Measurements from ENCODE around the gene DPH2. TPM values are rescaled to one million over a fixed set of nuclear protein-coding genes. Genes with fewer than 3 reads are reported as not detected.

Gene DPH2
- total and polyA plus RNA-seq, 9 donors = 14.0 to 21.9 (median 18.1) TPM

DNA sequence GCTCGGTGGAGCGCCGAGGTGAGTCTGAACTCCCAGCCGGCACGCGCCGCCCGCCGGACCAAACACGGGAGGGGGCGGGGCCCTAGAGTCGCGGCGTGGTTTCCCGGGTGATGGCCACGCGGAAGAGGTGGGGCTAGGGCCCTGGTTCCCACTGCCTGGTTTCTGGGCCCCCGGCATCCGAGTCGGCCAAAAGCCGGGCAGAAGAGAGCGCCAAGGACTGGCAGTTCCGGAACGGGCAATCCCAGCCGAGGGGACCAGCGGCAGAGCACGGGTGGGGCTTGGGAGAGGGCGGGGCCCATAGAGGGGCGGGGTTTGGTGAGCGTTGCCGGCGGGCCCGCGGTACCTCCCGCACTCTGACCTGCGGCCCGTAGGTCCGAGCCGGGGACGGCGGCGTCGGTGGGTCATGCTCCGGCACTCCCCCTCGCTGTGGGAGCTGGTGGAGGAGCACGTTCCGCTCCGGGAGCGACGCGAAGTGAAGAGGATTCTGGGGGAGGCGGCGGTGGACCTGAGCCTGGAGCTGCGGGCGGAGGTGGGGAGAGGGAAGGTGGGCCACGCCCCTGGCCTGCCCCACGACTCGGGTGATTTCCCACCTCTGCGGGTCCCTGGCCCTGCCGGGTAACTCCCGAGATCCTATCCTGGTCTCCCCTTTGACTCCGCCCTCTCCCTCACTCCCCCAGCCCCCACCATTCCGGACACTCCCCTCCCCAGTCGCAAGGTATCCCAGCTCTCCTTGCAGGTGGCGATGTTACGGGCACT, 21.8 kb downstream of the DPH2 start, which contains the start of gene CCDC24:
Gene CCDC24 (plus strand): TSS at position 124 of the 756 bp plus-strand sequence. CDS start 280 bp downstream, at position 404.
- Histone ChIP-seq H3K36me3 (ENCODE audit: control insufficient read depth, insufficient read depth, low read length) (peaks cover 4% of the 10 kb centered on the region), H3K4me3 (ENCODE audit: low read length) (peak within 1 kb of the TSS; percentile 70), H3K9me3 (replicated peaks; ENCODE audit: control insufficient read depth, low read depth, low read length) (no peaks in the 10 kb centered on the region), H3K27me3 (ENCODE audit: control insufficient read depth, insufficient read depth, low read length) (no peaks in the 10 kb centered on the region), H3K4me1 (ENCODE audit: control insufficient read depth, insufficient read depth, low read length) (peaks cover 21% of the 10 kb centered on the region), H3K27ac (ENCODE audit: low read length) (no peak within 1 kb of the TSS)
- 1% methylated on average over 53 of the region's 66 CpGs for WGBS (ENCODE audit: insufficient coverage)
- DNase-seq = peak; percentile 85

DNA sequence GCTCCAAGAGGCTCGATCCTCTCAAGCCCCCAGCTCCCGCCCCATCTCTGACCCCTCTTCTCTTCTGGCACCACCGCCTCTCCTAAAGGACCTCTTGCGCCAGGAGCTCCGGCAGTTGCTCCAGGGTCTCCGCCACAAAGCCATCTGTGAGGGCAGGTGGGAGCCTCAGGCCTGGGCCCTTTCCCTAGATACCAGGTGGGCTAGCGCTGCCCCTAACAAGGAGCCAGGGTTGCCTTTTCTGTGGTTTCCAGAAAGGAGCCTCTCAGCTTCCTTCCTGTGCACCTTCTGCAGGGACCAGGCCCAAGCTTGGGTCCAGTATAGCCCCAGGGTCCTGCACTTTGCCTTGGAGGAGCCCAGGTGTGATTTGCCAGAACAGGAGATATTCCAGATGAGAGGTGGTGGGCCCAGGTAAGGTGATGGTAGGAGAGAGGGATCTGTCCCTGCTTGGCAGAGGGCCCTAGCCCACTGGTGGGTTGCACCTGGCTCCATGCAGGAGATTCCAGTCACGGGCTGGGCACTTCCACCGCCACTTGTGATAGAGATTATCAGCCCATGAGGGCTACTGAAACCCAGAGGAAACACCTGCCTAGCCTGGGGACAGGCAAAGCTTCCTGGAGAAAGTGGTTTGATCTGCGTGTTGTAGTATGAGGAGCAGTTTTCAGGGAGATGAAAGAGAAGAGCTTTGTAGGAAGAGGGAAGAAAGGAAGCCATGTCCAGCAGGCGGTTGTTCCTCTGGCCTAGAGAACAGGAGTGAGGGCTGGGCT, 22.6 kb downstream of the DPH2 start:
- no peak overlapping the region for H3K27ac ChIP-seq (ENCODE audit: low read length)

DNA sequence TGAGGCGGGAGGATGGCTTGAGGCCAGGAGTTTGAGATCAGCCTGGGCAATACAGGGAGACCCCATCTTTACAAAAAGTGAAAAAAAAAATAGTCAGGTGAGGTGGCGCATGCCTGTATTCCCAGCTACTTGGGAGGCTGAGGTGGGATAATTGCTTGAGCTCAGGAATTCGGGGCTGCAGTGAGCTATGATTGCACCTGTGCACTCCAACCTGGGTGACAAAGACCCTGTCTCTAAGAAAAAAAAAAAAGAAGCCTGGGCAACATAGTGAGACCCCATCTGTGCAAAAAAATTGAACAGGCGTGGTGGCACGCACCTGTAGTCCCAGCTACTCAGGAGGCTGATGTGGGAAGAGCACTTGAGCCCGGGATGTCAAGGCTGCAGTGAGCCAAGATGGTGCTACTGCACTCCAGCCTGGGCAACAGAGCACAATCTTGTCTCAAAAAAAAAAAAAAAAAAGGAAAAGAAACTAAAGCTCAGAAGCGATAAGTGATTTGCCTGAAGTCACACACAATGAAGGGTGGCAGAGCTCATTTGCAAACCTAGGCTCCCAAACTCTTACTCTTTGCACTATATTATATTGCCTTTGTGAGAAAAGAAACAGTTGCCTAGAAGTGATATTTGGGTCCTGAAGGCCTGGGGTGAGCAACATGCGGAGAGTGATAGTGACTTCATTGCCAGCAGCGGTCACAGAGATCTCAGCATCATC, 23.6 kb downstream of the DPH2 start:
- Histone ChIP-seq H3K4me3 (ENCODE audit: low read length) (no peak overlapping the region), H3K4me1 (ENCODE audit: control insufficient read depth, insufficient read depth, low read length) (peaks cover 36% of the 10 kb centered on the region), H3K27ac (ENCODE audit: low read length) (no peak overlapping the region), H3K27me3 (ENCODE audit: control insufficient read depth, insufficient read depth, low read length) (no peaks in the 10 kb centered on the region), H3K9me3 (replicated peaks; ENCODE audit: control insufficient read depth, low read depth, low read length) (no peaks in the 10 kb centered on the region), H3K36me3 (ENCODE audit: control insufficient read depth, insufficient read depth, low read length) (no peaks in the 10 kb centered on the region)
- DNase-seq = no peak
- 88% methylated on average over 8 of the region's 9 CpGs for WGBS (ENCODE audit: insufficient coverage)

More for the DNA sequence above, 22.6 kb downstream of the DPH2 start:
- peaks cover under 1% of the 10 kb centered on the region for H3K36me3 ChIP-seq (ENCODE audit: control insufficient read depth, insufficient read depth, low read length)
- 38% methylated on average over 11 of the region's 11 CpGs for WGBS (ENCODE audit: insufficient coverage)
- no peaks in the 10 kb centered on the region for H3K27me3 ChIP-seq (ENCODE audit: control insufficient read depth, insufficient read depth, low read length)
- H3K4me1 ChIP-seq (ENCODE audit: control insufficient read depth, insufficient read depth, low read length) = peaks cover 28% of the 10 kb centered on the region
- no peaks in the 10 kb centered on the region for H3K9me3 ChIP-seq (replicated peaks; ENCODE audit: control insufficient read depth, low read depth, low read length)
- peak overlapping the region; percentile 70 for H3K4me3 ChIP-seq (ENCODE audit: low read length)
- DNase-seq = no peak

DNA sequence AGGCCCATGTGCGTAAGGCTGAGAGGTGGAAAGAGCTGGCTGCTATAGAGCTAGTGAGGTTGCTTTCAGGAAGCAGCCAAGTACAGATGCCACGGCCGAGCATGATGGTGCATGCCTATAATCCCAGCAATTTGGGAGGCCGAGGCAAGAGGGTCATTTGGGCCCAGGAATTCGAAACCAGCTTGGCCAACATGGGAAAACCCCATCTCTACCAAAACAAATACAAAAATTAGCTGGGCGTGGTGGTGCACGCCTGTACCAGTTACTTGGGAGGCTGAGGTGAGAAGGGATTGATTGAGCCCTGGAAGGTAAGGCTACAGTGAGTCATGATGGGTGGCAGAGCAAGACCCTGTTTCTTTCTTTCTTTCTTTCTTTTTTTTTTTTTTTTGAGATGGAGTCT, 24.3 kb downstream of the DPH2 start:
- no peak overlapping the region for H3K27ac ChIP-seq (ENCODE audit: low read length)
- H3K27me3 ChIP-seq (ENCODE audit: control insufficient read depth, insufficient read depth, low read length) = no peaks in the 10 kb centered on the region
- H3K4me1 ChIP-seq (ENCODE audit: control insufficient read depth, insufficient read depth, low read length) = peaks cover 36% of the 10 kb centered on the region
- 87% methylated on average over 3 of the region's 7 CpGs for WGBS (ENCODE audit: insufficient coverage)
- H3K9me3 ChIP-seq (replicated peaks; ENCODE audit: control insufficient read depth, low read depth, low read length) = no peaks in the 10 kb centered on the region
- no peaks in the 10 kb centered on the region for H3K36me3 ChIP-seq (ENCODE audit: control insufficient read depth, insufficient read depth, low read length)
- DNase-seq = no peak
- no peak overlapping the region for H3K4me3 ChIP-seq (ENCODE audit: low read length)

DNA sequence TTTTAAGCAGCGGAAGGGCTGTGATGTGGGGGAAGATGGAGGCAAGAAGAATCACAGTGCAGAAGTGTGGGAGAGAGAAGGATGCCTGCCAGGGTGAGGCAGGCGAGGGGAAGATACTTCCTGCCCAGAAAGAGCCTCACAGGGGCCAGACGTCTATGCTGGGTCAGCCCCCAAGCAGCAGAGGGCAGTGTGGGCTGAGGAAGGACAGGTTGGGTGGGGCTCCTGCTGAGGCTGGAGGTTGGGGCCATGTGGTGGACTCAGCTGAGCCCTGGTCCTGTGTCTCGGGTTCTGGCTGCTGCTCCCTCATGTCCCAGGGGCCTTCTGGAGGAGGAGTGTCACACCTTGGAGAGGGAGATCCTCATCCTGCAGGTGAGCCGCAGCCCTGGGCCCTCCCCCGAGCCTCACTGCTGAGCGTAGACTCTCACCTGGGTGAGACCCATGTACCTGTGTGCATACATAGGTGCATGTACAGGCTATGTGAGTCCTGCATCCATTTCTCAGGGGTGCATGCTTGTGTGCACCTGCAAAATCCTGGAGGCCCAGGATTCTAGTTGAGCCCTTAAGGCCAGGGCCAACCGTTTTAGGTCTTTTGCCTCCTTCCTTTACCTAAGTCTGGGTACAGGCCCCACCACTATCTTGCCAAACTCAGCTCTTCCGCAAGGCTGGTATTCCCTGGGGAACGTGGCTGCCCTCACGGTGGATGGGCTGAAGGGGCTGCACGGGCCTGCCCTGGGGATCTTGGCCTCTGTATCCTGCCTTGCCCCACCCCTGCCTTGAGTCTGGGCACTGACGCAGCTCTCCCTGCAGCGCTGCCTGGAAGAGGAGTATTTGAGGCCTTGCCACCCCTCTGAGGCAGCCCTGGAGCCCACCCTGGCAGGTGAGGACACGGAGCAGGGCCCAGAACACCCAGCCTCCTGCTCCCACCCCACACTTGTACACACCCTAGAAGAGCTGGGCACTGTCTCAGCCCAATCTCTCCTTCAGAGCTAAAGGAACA, 25.3 kb downstream of the DPH2 start:
- Histone ChIP-seq H3K27ac (ENCODE audit: low read length) (no peak overlapping the region), H3K27me3 (ENCODE audit: control insufficient read depth, insufficient read depth, low read length) (no peaks in the 10 kb centered on the region), H3K36me3 (ENCODE audit: control insufficient read depth, insufficient read depth, low read length) (no peaks in the 10 kb centered on the region), H3K9me3 (replicated peaks; ENCODE audit: control insufficient read depth, low read depth, low read length) (no peaks in the 10 kb centered on the region), H3K4me3 (ENCODE audit: low read length) (no peak overlapping the region), H3K4me1 (ENCODE audit: control insufficient read depth, insufficient read depth, low read length) (peaks cover 36% of the 10 kb centered on the region)
- DNase-seq = no peak
- 67% methylated on average over 13 of the region's 15 CpGs for WGBS (ENCODE audit: insufficient coverage)

DNA sequence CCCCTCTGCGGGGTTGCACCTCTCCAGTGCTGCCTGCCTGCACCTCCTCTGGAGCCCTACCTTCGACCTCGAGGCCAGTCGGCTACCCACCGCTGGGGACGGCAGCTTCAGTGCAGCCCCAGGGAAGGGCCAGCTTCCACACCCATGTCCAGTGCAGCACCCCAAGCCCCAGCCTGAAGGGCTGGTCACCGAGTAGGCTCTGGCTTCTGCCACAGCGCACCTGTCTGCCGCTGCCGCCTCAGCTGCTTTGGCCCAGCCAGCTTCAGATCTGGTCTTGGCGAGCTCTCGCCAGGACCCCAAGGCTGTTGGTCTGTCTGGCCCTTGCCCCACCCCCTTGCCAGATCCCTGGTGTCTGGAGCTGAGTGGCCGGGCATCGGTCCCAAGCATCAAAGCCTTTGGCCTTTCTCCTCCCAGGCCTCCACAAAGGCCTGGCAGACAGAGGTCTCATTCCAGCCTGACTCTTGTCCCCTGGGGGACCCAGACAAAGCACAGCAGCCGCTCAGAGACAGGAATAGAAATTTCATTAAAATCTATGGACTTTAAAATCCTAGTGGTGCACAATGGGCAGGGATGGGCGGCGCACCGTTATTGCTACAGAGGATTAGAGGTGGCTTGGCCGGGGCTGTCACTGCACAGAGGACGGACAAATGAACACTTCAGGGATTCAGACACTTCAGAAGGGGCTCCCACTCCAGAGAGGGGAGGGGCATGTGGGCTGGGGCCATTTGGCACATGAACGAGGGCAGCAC, 26.3 kb downstream of the DPH2 start:
- Histone ChIP-seq H3K9me3 (replicated peaks; ENCODE audit: control insufficient read depth, low read depth, low read length) (no peaks in the 10 kb centered on the region), H3K27ac (ENCODE audit: low read length) (no peak overlapping the region), H3K4me1 (ENCODE audit: control insufficient read depth, insufficient read depth, low read length) (peaks cover 32% of the 10 kb centered on the region), H3K36me3 (ENCODE audit: control insufficient read depth, insufficient read depth, low read length) (no peaks in the 10 kb centered on the region), H3K4me3 (ENCODE audit: low read length) (no peak overlapping the region), H3K27me3 (ENCODE audit: control insufficient read depth, insufficient read depth, low read length) (no peaks in the 10 kb centered on the region)
- 67% methylated on average over 17 of the region's 21 CpGs for WGBS (ENCODE audit: insufficient coverage)
- no peak for DNase-seq

DNA sequence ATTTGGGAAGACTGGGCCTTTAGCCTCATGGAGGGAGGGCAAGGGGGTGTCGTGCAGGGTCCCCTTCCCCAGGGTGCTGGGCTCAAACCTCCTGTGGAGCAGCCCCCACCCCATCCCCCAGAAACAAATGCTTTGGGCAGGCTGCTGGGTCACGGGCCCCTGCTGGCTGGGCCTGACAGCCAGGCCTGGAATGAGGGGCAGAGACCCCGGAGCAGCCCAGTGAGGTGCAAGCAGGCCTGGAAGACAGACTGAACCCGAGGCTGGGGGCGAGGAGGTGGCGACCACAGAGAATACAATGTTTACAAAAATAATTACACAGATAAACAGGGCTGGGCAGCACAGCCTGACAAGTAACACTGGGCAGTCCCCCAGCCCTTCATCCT, 26.9 kb downstream of the DPH2 start:
- Histone ChIP-seq H3K27me3 (ENCODE audit: control insufficient read depth, insufficient read depth, low read length) (no peaks in the 10 kb centered on the region), H3K4me3 (ENCODE audit: low read length) (no peak overlapping the region), H3K36me3 (ENCODE audit: control insufficient read depth, insufficient read depth, low read length) (no peaks in the 10 kb centered on the region), H3K4me1 (ENCODE audit: control insufficient read depth, insufficient read depth, low read length) (peaks cover 29% of the 10 kb centered on the region), H3K27ac (ENCODE audit: low read length) (no peak overlapping the region), H3K9me3 (replicated peaks; ENCODE audit: control insufficient read depth, low read depth, low read length) (no peaks in the 10 kb centered on the region)
- no peak for DNase-seq
- WGBS (ENCODE audit: insufficient coverage) = 60% methylated on average over 1 of the region's 6 CpGs

DNA sequence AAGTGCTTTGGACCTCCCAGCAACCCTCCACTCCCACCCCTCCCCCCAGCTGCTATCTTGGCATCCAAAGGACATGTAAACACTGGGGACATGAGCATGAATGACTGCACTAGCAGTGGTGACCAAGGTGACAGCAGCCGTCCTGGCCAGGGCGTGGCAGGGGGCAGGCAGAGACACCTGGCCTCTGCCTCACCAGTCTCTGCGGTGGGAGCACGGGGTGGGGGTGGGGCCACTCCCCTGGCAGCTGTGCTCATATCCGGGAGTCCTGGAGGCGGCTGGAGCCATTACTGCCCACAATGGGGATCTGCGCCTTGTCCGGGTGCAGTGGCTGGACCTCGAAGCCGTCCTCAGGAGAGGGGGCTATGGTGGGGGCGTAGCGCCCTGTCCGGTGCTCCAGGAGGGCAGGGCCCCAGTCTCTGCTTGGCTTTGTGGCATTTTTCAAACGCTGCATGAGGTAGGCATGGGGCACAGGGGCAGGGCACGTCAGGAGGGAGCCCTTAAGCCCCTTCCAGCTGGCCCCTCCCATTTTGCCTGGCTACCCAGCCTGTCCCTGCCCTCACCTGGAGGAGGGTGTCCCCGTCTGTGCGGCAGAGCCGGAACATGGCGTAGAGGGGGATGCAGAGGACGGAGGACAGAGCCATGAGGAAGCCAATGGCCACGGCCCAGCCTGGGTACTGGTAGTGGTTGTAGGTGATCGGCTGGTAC, 27.6 kb downstream of the DPH2 start:
- no peaks in the 10 kb centered on the region for H3K27me3 ChIP-seq (ENCODE audit: control insufficient read depth, insufficient read depth, low read length)
- no peaks in the 10 kb centered on the region for H3K36me3 ChIP-seq (ENCODE audit: control insufficient read depth, insufficient read depth, low read length)
- H3K4me1 ChIP-seq (ENCODE audit: control insufficient read depth, insufficient read depth, low read length) = peaks cover 23% of the 10 kb centered on the region
- H3K4me3 ChIP-seq (ENCODE audit: low read length) = no peak overlapping the region
- 65% methylated on average over 19 of the region's 22 CpGs for WGBS (ENCODE audit: insufficient coverage)
- no peaks in the 10 kb centered on the region for H3K9me3 ChIP-seq (replicated peaks; ENCODE audit: control insufficient read depth, low read depth, low read length)
- no peak overlapping the region for H3K27ac ChIP-seq (ENCODE audit: low read length)
- no peak for DNase-seq
